Measurements from ENCODE around the gene TBC1D4.

Gene TBC1D4

GRCh38 chr13:75480671-75481175 is 1.2 kb downstream of the TBC1D4 start:
- peaks cover 11% of the 10 kb centered on the region for H3K4me1 ChIP-seq (ENCODE audit: insufficient read depth, low read length)
- H3K27me3 ChIP-seq (ENCODE audit: insufficient read depth, low read length) = no peaks in the 10 kb centered on the region
- no peaks in the 10 kb centered on the region for H3K9me3 ChIP-seq (ENCODE audit: low read length)
- peak overlapping the region; percentile 100 for H2AFZ ChIP-seq (ENCODE audit: low read depth, low read length)
- H3K36me3 ChIP-seq (ENCODE audit: insufficient read depth, low read length) = no peaks in the 10 kb centered on the region
- peak overlapping the region; percentile 79 for H3K4me3 ChIP-seq (ENCODE audit: low read length)

- Histone ChIP-seq H2AFZ (ENCODE audit: low read depth, low read length) (no peak overlapping the region), H3K36me3 (ENCODE audit: insufficient read depth, low read length) (no peaks in the 10 kb centered on the region), H3K4me1 (ENCODE audit: insufficient read depth, low read length) (peaks cover 11% of the 10 kb centered on the region), H3K27me3 (ENCODE audit: insufficient read depth, low read length) (no peaks in the 10 kb centered on the region), H3K9me3 (ENCODE audit: low read length) (no peaks in the 10 kb centered on the region), H3K4me3 (ENCODE audit: low read length) (no peak overlapping the region)
These were observed 2.7 kb downstream of the TBC1D4 start for GRCh38 chr13:75479102-75479740.

- no peaks in the 10 kb centered on the region for H3K27me3 ChIP-seq (ENCODE audit: insufficient read depth, low read length)
These were observed 3.3 kb downstream of the TBC1D4 start for GRCh38 chr13:75478659-75479058.

GRCh38 chr13:75474956-75475355 is 7.0 kb downstream of the TBC1D4 start:
- H2AFZ ChIP-seq (ENCODE audit: low read depth, low read length) = no peak overlapping the region
- H3K4me3 ChIP-seq (ENCODE audit: low read length) = no peak overlapping the region
- H3K4me1 ChIP-seq (ENCODE audit: insufficient read depth, low read length) = peaks cover 3% of the 10 kb centered on the region
- H3K27me3 ChIP-seq (ENCODE audit: insufficient read depth, low read length) = no peaks in the 10 kb centered on the region
- H3K36me3 ChIP-seq (ENCODE audit: insufficient read depth, low read length) = no peaks in the 10 kb centered on the region
- no peaks in the 10 kb centered on the region for H3K9me3 ChIP-seq (ENCODE audit: low read length)

More at GRCh38 chr13:75478659-75479058, 3.3 kb downstream of the TBC1D4 start:
- Histone ChIP-seq H2AFZ (ENCODE audit: low read depth, low read length) (no peak overlapping the region), H3K4me1 (ENCODE audit: insufficient read depth, low read length) (peaks cover 11% of the 10 kb centered on the region), H3K9me3 (ENCODE audit: low read length) (no peaks in the 10 kb centered on the region), H3K4me3 (ENCODE audit: low read length) (no peak overlapping the region), H3K36me3 (ENCODE audit: insufficient read depth, low read length) (no peaks in the 10 kb centered on the region)

- H3K36me3 ChIP-seq (ENCODE audit: insufficient read depth, low read length) = no peaks in the 10 kb centered on the region
- H3K4me1 ChIP-seq (ENCODE audit: insufficient read depth, low read length) = no peaks in the 10 kb centered on the region
- H3K27me3 ChIP-seq (ENCODE audit: insufficient read depth, low read length) = no peaks in the 10 kb centered on the region
- H3K9me3 ChIP-seq (ENCODE audit: low read length) = no peaks in the 10 kb centered on the region
- no peak overlapping the region for H2AFZ ChIP-seq (ENCODE audit: low read depth, low read length)
- H3K4me3 ChIP-seq (ENCODE audit: low read length) = no peak overlapping the region
These were observed 8.5 kb downstream of the TBC1D4 start for GRCh38 chr13:75473468-75473867.

- Histone ChIP-seq H3K9me3 (ENCODE audit: low read length) (no peaks in the 10 kb centered on the region), H3K27me3 (ENCODE audit: insufficient read depth, low read length) (no peaks in the 10 kb centered on the region), H3K4me3 (ENCODE audit: low read length) (no peak overlapping the region)
These were observed 11.3 kb downstream of the TBC1D4 start for GRCh38 chr13:75470676-75471075.

GRCh38 chr13:75469047-75469446 is 12.9 kb downstream of the TBC1D4 start:
- no peak overlapping the region for H2AFZ ChIP-seq (ENCODE audit: low read depth, low read length)

More at GRCh38 chr13:75470676-75471075, 11.3 kb downstream of the TBC1D4 start:
- H3K36me3 ChIP-seq (ENCODE audit: insufficient read depth, low read length) = no peaks in the 10 kb centered on the region
- H2AFZ ChIP-seq (ENCODE audit: low read depth, low read length) = no peak overlapping the region
- no peaks in the 10 kb centered on the region for H3K4me1 ChIP-seq (ENCODE audit: insufficient read depth, low read length)

GRCh38 chr13:75468602-75469001 is 13.4 kb downstream of the TBC1D4 start:
- H3K27me3 ChIP-seq (ENCODE audit: insufficient read depth, low read length) = no peaks in the 10 kb centered on the region
- no peaks in the 10 kb centered on the region for H3K36me3 ChIP-seq (ENCODE audit: insufficient read depth, low read length)
- H3K4me3 ChIP-seq (ENCODE audit: low read length) = no peak overlapping the region
- no peaks in the 10 kb centered on the region for H3K9me3 ChIP-seq (ENCODE audit: low read length)
- no peak overlapping the region for H2AFZ ChIP-seq (ENCODE audit: low read depth, low read length)
- no peaks in the 10 kb centered on the region for H3K4me1 ChIP-seq (ENCODE audit: insufficient read depth, low read length)

More at GRCh38 chr13:75469047-75469446, 12.9 kb downstream of the TBC1D4 start:
- Histone ChIP-seq H3K4me3 (ENCODE audit: low read length) (no peak overlapping the region), H3K27me3 (ENCODE audit: insufficient read depth, low read length) (no peaks in the 10 kb centered on the region), H3K4me1 (ENCODE audit: insufficient read depth, low read length) (no peaks in the 10 kb centered on the region), H3K9me3 (ENCODE audit: low read length) (no peaks in the 10 kb centered on the region), H3K36me3 (ENCODE audit: insufficient read depth, low read length) (no peaks in the 10 kb centered on the region)

GRCh38 chr13:75468098-75468497 is 13.9 kb downstream of the TBC1D4 start:
- H3K4me3 ChIP-seq (ENCODE audit: low read length) = no peak overlapping the region
- no peaks in the 10 kb centered on the region for H3K27me3 ChIP-seq (ENCODE audit: insufficient read depth, low read length)
- no peaks in the 10 kb centered on the region for H3K9me3 ChIP-seq (ENCODE audit: low read length)
- no peaks in the 10 kb centered on the region for H3K4me1 ChIP-seq (ENCODE audit: insufficient read depth, low read length)
- no peak overlapping the region for H2AFZ ChIP-seq (ENCODE audit: low read depth, low read length)
- H3K36me3 ChIP-seq (ENCODE audit: insufficient read depth, low read length) = no peaks in the 10 kb centered on the region

- Histone ChIP-seq H2AFZ (ENCODE audit: low read depth, low read length) (no peak overlapping the region), H3K36me3 (ENCODE audit: insufficient read depth, low read length) (no peaks in the 10 kb centered on the region), H3K27me3 (ENCODE audit: insufficient read depth, low read length) (no peaks in the 10 kb centered on the region), H3K4me1 (ENCODE audit: insufficient read depth, low read length) (no peaks in the 10 kb centered on the region), H3K4me3 (ENCODE audit: low read length) (no peak overlapping the region), H3K9me3 (ENCODE audit: low read length) (no peaks in the 10 kb centered on the region)
These were observed 14.8 kb downstream of the TBC1D4 start for GRCh38 chr13:75467040-75467728.

GRCh38 chr13:75465236-75465635 is 16.7 kb downstream of the TBC1D4 start:
- H3K4me1 ChIP-seq (ENCODE audit: insufficient read depth, low read length) = no peaks in the 10 kb centered on the region
- H3K36me3 ChIP-seq (ENCODE audit: insufficient read depth, low read length) = no peaks in the 10 kb centered on the region
- H3K4me3 ChIP-seq (ENCODE audit: low read length) = no peak overlapping the region
- H2AFZ ChIP-seq (ENCODE audit: low read depth, low read length) = no peak overlapping the region
- H3K27me3 ChIP-seq (ENCODE audit: insufficient read depth, low read length) = no peaks in the 10 kb centered on the region
- no peaks in the 10 kb centered on the region for H3K9me3 ChIP-seq (ENCODE audit: low read length)

- H3K4me3 ChIP-seq (ENCODE audit: low read length) = no peak overlapping the region
- H2AFZ ChIP-seq (ENCODE audit: low read depth, low read length) = no peak overlapping the region
- H3K9me3 ChIP-seq (ENCODE audit: low read length) = no peaks in the 10 kb centered on the region
- no peaks in the 10 kb centered on the region for H3K36me3 ChIP-seq (ENCODE audit: insufficient read depth, low read length)
- no peaks in the 10 kb centered on the region for H3K4me1 ChIP-seq (ENCODE audit: insufficient read depth, low read length)
- no peaks in the 10 kb centered on the region for H3K27me3 ChIP-seq (ENCODE audit: insufficient read depth, low read length)
These were observed 20.7 kb downstream of the TBC1D4 start for GRCh38 chr13:75461314-75461713.

- Histone ChIP-seq H2AFZ (ENCODE audit: low read depth, low read length) (no peak overlapping the region), H3K9me3 (ENCODE audit: low read length) (no peaks in the 10 kb centered on the region), H3K36me3 (ENCODE audit: insufficient read depth, low read length) (no peaks in the 10 kb centered on the region), H3K27me3 (ENCODE audit: insufficient read depth, low read length) (no peaks in the 10 kb centered on the region), H3K4me1 (ENCODE audit: insufficient read depth, low read length) (no peaks in the 10 kb centered on the region), H3K4me3 (ENCODE audit: low read length) (no peak overlapping the region)
These were observed 21.3 kb downstream of the TBC1D4 start for GRCh38 chr13:75460644-75461043.
